SK-N-SH treated with all-trans-retinoic acid at 6 μM for 48 hours (cell line): ENCODE data around the gene ZNF622.

ENCODE experiments used
- ATAC-seq: fragments of 200-7000 bp; cut with Tn5 transposase; 3 replicates; pipeline ENCODE4 v1.9.1; 2020; ENCODE audit warnings: mild to moderate bottlenecking, moderate library complexity
- BACH2 ChIP-seq: fragments of 250-450 bp; sonication (Bioruptor Pico); IDR thresholded peaks from 2 replicates; pipeline ENCODE4 v1.9.0; 2021; ENCODE audit warnings: mild to moderate bottlenecking, borderline replicate concordance
- CREB5 ChIP-seq: fragments of 250-450 bp; sonication (Bioruptor Pico); IDR thresholded peaks from 2 replicates; pipeline ENCODE4 v1.5.1; 2020; ENCODE audit warnings: low read depth, mild to moderate bottlenecking, moderate library complexity
- CSRNP3 ChIP-seq: fragments of 250-450 bp; sonication (Bioruptor Pico); IDR thresholded peaks from 2 replicates; pipeline ENCODE4 v1.5.1; 2021; ENCODE audit warnings: mild to moderate bottlenecking, moderate library complexity
- ESRRG ChIP-seq: fragments of 250-450 bp; sonication (Bioruptor Pico); IDR thresholded peaks from 2 replicates; pipeline ENCODE4 v1.6.1; 2021; ENCODE audit warnings: mild to moderate bottlenecking
- GLIS3 ChIP-seq: fragments of 250-450 bp; sonication (Bioruptor Pico); IDR thresholded peaks from 2 replicates; pipeline ENCODE4 v1.5.0; 2020; ENCODE audit warnings: mild to moderate bottlenecking, moderate library complexity
- ISL1 ChIP-seq: fragments of 250-450 bp; sonication (Bioruptor Pico); IDR thresholded peaks from 2 replicates; pipeline ENCODE4 v2.1.2; 2022; ENCODE audit warnings: mild to moderate bottlenecking, moderate library complexity
- OSR1 ChIP-seq: fragments of 250-450 bp; sonication (Bioruptor Pico); IDR thresholded peaks from 2 replicates; pipeline ENCODE4 v1.8.0; 2022; ENCODE audit warnings: moderate library complexity, mild to moderate bottlenecking, inconsistent platforms
- PATZ1 ChIP-seq: fragments of 250-450 bp; sonication (Bioruptor Pico); IDR thresholded peaks from 2 replicates; pipeline ENCODE4 v1.8.0; 2020; ENCODE audit warnings: mild to moderate bottlenecking, moderate library complexity, borderline replicate concordance
- POU6F1 ChIP-seq: fragments of 250-450 bp; sonication (Bioruptor Pico); IDR thresholded peaks from 2 replicates; pipeline ENCODE4 v1.8.0; 2021; ENCODE audit warnings: low read depth, mild to moderate bottlenecking, moderate library complexity, borderline replicate concordance
- PPARA ChIP-seq: fragments of 250-450 bp; sonication (Bioruptor Pico); IDR thresholded peaks from 2 replicates; pipeline ENCODE4 v1.5.0; 2020; ENCODE audit warnings: mild to moderate bottlenecking, borderline replicate concordance
- RARB ChIP-seq: fragments of 250-450 bp; sonication (Bioruptor Pico); IDR thresholded peaks from 2 replicates; pipeline ENCODE4 v1.8.0; 2021; ENCODE audit warnings: mild to moderate bottlenecking, moderate library complexity
- SNAI2 ChIP-seq: fragments of 250-450 bp; sonication (Bioruptor Pico); IDR thresholded peaks from 2 replicates; pipeline ENCODE4 v1.5.0; 2020; ENCODE audit warnings: mild to moderate bottlenecking, moderate library complexity
- TCF4 ChIP-seq: fragments of 250-450 bp; sonication (Bioruptor Pico); IDR thresholded peaks from 2 replicates; pipeline ENCODE4 v1.8.0; 2021; ENCODE audit warnings: mild to moderate bottlenecking, moderate library complexity, borderline replicate concordance
- TOX ChIP-seq: fragments of 250-450 bp; sonication (Bioruptor Pico); IDR thresholded peaks from 2 replicates; pipeline ENCODE4 v1.8.0; 2021; ENCODE audit warnings: mild to moderate bottlenecking, moderate library complexity, borderline replicate concordance
- TSHZ2 ChIP-seq: fragments of 250-450 bp; sonication (Bioruptor Pico); IDR thresholded peaks from 2 replicates; pipeline ENCODE4 v1.5.0; 2020; ENCODE audit warnings: mild to moderate bottlenecking, moderate library complexity
- ZC3H10 ChIP-seq: fragments of 250-450 bp; sonication (Bioruptor Pico); IDR thresholded peaks from 2 replicates; pipeline ENCODE4 v1.5.1; 2021; ENCODE audit warnings: mild to moderate bottlenecking, moderate library complexity
- ZFP3 ChIP-seq: fragments of 250-450 bp; sonication (Bioruptor Pico); IDR thresholded peaks from 2 replicates; pipeline ENCODE4 v1.5.0; 2020; ENCODE audit warnings: mild to moderate bottlenecking, moderate library complexity
- ZFP30 ChIP-seq: fragments of 450-650 bp; formaldehyde crosslinking; IDR thresholded peaks from 2 replicates; pipeline ENCODE4 v1.5.0; 2022; ENCODE audit warnings: mild to moderate bottlenecking, moderate library complexity
- ZNF565 ChIP-seq: fragments of 450-650 bp; formaldehyde crosslinking; conservative IDR thresholded peaks from 2 replicates; pipeline ENCODE4 v1.5.0; 2020; ENCODE audit warnings: low read depth, mild to moderate bottlenecking, moderate library complexity
- ZNF70 ChIP-seq: fragments of 450-650 bp; formaldehyde crosslinking; IDR thresholded peaks from 2 replicates; pipeline ENCODE4 v1.5.0; 2020; ENCODE audit warnings: mild to moderate bottlenecking, moderate library complexity

ZNF622 gene

GRCh38 chr5:16428359-16428758, 37.2 kb downstream of the ZNF622 start:
- no peak for TF ChIP-seq CSRNP3
- no peak for TF ChIP-seq TCF4 (CRISPR knock-in tag)
- TF ChIP-seq POU6F1: no peak
- no peak for TF ChIP-seq CREB5 (CRISPR knock-in tag)
- TF ChIP-seq ZNF565 (CRISPR knock-in tag): no peak
- TF ChIP-seq ZNF70 (CRISPR knock-in tag): no peak
- TF ChIP-seq TSHZ2 (CRISPR knock-in tag): no peak
- TF ChIP-seq TOX (CRISPR knock-in tag): no peak
- no peak for ATAC-seq

- TF ChIP-seq POU6F1 (no peak), PATZ1 (CRISPR knock-in tag) (no peak), PPARA (CRISPR knock-in tag) (no peak), CREB5 (CRISPR knock-in tag) (no peak), ZFP3 (CRISPR knock-in tag) (no peak), ESRRG (no peak), ZFP30 (no peak), RARB (CRISPR knock-in tag) (no peak), ZC3H10 (CRISPR knock-in tag) (no peak), ZNF565 (CRISPR knock-in tag) (no peak), ISL1 (no peak), TSHZ2 (CRISPR knock-in tag) (no peak), OSR1 (no peak), BACH2 (no peak), SNAI2 (CRISPR knock-in tag) (no peak), TCF4 (CRISPR knock-in tag) (no peak), TOX (CRISPR knock-in tag) (no peak), ZNF70 (CRISPR knock-in tag) (no peak), GLIS3 (no peak)
- no peak for ATAC-seq
These were observed 38.0 kb downstream of the ZNF622 start for GRCh38 chr5:16427587-16427986.
